ENCODE measurements around the gene MOV10.

The MOV10 gene

DNA sequence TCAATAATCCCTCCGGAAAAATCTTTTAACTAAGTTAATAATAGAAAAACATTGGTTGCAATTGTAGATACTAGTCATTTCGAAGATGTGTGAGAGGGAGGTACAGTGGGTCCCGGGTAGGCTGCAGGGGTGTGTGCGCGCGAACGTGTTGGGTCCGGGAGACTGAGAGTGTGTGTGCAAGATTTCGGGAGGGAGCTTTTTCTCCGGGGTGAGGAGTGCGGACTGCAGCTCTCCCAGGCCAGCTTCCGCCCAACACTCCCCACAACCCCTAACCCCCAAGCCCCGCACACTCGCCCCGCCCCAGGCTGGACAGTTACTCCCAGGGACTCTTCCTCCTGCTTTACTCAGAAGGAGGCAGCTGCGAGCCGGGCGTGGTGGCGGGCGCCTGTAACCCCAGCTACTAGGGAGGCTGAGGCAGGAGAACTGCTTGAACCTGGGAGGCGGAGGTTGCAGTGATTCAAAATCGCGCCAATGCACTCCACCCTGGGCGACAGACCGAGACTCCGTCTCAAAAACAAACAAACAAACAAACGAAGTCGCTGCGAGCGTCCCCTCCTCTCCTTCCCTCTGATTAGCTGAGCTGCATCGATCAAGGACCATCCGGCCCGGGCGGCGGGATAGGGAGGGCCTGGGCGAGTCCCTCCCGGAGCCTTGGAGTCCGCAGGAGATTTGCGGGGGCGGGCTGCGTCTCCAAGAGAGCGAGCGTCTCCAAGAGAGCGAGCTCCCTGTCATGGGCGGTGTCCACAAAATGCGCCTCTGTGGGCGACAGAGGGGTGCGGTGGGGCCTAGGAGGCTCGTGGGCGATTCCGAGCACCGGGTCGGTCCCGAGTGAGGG is 68.9 kb downstream of the MOV10 start:
- no peak for DNase-seq

DNA sequence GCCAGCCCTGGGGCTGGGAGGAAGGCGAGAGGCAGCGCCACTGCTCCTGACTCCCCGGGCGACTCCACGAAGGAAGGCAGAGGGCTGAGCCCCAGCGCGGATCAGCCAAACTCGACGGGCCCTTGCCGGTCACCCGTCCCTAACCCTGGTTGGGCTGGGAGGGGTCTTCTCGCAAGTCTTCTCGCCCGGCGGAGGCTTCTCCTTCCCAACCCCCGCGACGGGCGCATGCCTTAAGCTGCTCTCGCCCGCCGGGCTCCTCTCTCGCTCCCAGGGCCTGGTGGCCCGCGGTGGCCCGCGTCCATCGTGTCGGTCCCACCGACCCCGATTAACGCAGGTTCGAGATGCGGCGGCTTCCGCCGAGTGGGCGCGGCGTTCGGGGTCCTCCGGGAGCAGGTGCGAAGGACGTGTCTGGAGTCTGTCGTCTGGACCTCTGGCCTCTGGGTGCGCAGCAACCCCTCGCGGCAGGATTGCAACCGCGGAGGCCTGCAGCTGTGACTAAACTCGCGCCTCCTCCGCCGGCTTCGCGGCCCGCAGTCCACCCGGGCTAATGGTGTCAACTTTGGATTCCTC is 69.6 kb downstream of the MOV10 start:
- no peak for DNase-seq

GRCh38 chr1:112748396-112748795 is 73.9 kb downstream of the MOV10 start:
- DNase-seq, result no peak

Data from NCI-H748 treated with DMSO at 0.1 percent for 48 hours (cell line).